Measurements from ENCODE around the gene MEF2B.
"Not testable (repeated sequence)": the region's sequence is repeated elsewhere in the genome, so short reads cannot be mapped to it uniquely, and the experiment has no call there.

Gene MEF2B

GRCh38 chr19:19192910-19193423, 22.9 kb upstream of the MEF2B start:
- DNase-seq (ENCODE audit: low spot score): no peak

GRCh38 chr19:19192078-19192882, 22.2 kb upstream of the MEF2B start, which contains the start of the genes BORCS8 and RFXANK:
BORCS8 (minus strand) TSS chr19:19192152; CDS start chr19:19192117, 35 bp downstream.
RFXANK (plus strand) TSS chr19:19192258; CDS start chr19:19193947, 1,689 bp downstream.
- peak; percentile 99 for DNase-seq (ENCODE audit: low spot score)

DNA sequence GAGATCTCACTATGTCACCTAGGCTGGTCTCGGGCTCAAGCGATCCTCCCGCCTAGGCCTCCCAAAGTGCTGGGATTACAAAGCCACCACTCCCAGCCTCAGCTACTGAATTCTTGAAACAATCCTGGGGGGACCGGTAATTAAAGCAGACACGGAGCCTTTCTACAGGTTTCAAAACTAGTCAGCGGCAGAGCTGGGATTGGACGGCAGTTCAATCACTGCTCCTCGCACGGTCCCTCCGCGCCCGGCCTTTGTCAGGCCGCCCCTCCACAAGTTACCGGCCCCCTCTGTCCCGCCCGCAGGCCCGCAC, 21.7 kb upstream of the MEF2B start:
- no peak for DNase-seq (ENCODE audit: low spot score)

DNA sequence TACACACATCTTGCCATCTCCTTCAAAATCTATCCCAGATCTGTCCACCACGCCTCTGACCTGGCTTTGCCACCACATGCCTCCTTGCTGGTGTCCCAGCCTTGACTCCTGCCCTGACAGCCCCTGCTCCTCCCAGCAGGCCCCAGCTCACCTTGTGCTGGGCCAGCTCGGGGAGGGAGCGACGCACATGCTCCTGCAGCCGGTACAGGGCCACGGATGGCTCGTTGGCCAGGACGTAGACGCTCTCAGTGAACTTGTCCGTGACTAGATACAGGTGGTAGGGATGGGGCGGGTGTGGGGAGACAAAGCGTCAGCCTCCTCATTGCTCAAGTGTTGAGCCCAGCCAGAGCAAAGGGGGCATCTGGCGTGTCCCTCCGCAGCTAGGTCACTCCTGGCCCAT, 16.7 kb upstream of the MEF2B start:
- DNase-seq (ENCODE audit: low spot score): no peak

DNA sequence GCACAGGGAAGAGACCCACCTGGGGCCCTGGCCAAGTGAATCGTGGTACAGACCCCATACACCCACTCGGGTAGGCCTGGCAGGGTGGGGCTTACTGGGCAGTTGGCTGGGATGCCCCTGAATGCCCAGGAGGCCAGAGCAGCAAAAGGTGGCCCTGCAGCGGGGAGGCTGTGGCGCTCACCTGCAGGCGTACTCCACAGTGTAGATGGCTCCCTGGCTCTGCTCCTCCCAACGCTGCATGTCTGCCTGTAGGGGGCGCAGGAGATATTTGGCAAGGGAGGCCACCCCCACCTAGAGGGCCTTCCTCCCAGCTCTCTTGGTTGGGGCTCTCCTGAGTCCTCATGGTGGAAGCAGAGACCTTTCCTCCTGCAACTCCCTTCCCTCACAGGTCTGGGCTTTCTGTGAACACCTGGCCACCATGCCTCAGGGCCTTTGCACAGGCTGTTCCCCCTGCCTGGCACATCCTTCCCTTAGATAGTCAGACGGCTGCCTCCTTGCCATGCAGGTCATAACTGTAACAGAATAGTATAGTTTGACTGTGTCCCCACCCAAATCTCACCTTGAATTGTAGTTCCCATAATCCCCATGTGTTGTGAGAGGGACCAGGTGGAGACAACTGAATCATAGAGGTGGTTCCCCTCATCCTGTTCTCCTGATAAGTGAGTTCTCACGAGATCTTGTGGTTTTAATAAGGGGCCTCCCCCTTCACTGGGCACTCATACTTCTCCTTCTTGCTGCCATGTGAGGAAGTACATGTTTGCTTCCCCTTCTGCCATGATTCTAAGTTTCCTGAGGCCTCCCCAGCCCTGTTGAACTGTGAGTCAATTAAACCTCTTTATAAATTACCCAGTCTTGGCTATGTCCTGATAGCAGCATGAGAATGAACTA, 16.0 kb upstream of the MEF2B start:
- DNase-seq (ENCODE audit: low spot score): peak; percentile 69

- no peak for DNase-seq (ENCODE audit: low spot score)
Measured at GRCh38 chr19:19181488-19181998, 11.5 kb upstream of the MEF2B start.

- DNase-seq (ENCODE audit: low spot score): no peak
Measured at GRCh38 chr19:19179548-19180441, 9.7 kb upstream of the MEF2B start.

GRCh38 chr19:19176950-19177349, 6.9 kb upstream of the MEF2B start:
- no peak for DNase-seq (ENCODE audit: low spot score)

DNA sequence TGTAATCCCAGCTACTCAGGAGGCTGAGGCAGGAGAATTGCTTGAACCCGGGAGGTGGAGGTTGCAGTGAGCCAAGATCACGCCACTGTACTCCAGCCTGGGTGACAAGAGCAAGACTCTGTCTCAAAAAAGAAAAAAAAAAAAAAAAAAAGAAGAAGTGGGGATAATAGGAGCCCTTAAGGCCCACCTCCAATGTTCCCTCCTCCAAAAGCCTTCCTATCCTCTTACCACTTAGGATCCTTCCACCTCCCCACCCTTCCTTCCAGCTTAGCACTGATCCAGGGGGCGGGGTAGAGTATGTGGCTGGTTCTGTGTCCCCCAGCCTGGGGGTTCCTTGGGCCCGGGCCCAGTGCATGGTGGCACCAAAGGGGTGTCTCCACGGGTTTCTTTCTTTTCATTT, 3.2 kb upstream of the MEF2B start:
- not testable (repeated sequence) for DNase-seq (ENCODE audit: low spot score)

DNA sequence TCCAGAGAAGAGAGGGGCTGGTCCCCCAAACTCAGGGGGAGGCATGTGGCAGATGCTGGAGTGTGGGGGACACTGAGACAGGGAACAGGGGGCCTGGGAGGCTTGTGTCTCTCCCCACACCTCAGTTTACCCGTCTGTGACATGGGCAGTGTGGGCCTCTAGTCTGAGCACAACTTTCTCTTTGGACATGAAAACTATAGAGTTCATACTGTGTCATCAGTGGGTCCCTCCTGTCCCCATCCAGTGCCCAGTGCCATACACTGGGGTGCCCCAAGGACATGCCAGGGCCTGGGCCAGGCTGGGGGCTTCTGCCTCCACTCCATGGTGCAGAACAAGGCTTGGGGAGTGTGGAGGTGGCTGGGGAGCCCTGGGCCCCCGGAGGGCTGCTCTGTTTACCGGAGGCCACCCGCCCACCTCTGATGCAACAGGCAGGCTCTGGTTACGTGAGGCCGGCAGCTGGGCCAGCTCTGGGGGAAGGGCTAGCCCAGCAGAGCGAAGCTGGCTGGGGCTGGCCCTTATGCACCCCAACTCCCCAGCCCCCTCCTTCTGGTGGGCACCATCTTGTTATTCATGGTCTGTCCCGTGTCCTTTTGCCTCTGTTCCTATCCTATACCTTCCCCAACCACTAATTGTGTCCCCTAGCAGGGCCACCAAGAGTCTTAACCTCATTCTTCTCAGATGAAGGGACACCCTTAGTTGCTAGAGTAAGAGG, 1.9 kb upstream of the MEF2B start:
- no peak for DNase-seq (ENCODE audit: low spot score)

DNA sequence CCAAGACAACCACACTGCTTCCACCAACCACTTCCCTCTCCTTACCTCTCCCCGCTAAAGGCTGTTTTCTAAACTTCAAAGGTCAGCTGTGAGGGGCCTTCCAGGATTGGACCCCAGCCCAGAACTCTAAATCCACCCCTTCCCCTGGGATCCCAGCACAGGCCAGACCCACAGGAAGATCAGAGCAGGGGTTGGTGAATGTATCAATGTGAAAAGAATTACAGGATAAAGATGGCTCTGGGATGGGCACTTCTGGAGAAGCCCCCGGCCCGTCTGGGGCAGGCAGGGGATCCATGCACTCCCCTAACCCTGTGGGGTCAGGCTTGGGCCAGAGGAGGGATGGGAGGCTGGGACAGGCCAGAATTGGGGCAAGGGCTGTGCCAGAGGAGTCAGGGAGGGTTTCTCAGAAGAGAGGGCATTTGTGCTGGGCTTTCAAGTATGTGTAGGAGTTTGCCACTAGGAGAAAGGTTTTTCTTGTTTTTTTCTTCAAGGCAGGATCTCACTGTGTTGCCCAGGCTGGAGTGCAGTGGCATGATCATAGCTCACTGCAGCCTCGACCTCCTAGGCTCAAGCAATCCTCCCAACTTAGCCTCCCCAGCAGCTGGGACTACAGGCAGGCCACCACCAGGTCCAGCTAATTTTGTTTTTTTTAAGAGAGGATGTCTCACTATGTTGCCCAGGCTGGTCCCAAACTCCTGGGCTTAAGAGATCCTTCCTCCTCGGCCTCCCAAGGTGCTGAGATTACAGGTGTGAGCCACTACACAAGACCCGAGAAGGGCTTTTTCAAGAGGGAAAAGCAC, 1.0 kb upstream of the MEF2B start:
- no peak for DNase-seq (ENCODE audit: low spot score)

DNA sequence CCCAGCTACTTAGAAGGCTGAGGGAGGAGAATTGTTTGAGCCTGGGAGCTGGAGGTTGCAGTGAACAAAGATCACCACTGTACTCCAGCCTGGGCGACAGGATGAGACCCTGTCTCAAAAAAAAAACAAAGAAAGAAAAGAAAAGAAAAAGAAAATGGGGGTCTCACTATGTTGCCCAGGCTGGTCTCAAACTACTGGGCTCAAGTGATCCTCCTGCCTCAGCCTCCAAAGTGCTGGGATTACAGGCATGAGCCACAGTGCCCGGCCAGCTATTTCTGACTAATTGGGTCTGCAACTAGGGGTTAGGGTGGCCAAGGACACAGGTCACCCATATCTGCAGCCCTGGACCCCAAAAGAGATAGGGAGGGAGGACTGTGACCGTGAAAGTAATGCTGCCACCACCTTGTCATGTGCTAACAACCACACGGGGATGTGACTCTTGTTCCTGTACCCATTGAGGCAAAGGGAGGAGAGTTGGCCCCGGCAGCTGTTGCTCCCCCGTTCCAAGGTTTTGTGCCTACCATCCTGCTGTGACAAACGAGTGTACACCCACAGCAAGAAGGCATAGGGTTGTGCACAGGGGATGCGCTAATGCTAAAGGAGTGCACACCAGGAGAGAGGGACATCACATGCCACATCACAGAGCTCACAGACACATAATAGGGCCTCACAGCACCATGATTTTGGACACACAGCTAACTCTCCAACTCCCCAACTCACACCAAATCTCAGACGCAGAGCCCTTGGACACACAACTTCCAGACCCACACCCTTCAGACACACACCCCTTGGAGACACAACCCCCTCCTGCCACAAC, 619 bp downstream of the MEF2B start:
- DNase-seq (ENCODE audit: low spot score): no peak

GRCh38 chr19:19167612-19168011, 2.5 kb downstream of the MEF2B start:
- DNase-seq (ENCODE audit: low spot score): no peak

- DNase-seq (ENCODE audit: low spot score): no peak
Measured at GRCh38 chr19:19165396-19165795, 4.7 kb downstream of the MEF2B start.

DNA sequence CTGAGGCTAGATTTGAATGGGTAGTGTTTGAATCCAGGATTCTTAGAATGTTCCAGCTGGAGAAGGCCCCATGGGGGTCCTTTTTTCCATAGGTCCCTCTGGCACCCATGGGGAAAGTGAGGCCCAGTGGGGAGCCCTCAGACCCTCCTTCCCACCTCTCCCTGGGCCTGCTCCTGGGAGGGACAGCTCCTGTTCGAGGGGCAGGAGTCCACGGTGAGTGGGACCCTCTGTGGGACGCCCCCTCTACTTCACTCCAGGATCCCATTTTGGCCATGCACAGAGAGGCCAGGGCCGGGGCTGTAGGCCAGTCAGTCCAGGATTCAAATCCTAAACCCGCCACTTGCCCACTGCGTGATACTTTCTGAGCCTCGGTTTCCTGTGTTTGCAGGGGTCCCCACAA, 7.6 kb downstream of the MEF2B start:
- DNase-seq (ENCODE audit: low spot score): no peak

GRCh38 chr19:19160461-19161035, 9.5 kb downstream of the MEF2B start:
- DNase-seq (ENCODE audit: low spot score): no peak

- no peak for DNase-seq (ENCODE audit: low spot score)
Measured at GRCh38 chr19:19159534-19159933, 10.5 kb downstream of the MEF2B start.

DNA sequence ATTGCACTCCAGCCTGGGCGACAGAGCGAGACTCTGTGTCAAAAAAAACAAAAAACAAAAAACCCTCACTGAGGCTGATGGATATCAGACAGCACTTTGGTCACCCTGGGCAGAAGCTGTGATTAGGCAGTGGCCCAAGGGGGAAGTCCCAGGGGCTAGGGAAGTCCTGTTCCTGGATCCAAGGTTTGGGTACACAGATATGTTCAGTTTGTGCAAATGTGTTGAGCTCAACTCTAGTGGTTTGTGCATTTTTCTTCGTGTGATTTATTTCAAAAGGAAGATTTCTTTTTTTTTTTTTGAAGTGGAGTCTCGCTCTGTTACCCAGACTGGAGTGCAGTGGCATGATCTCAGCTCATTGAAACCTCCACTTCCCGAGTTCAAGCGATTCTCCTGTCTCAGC, 12.3 kb downstream of the MEF2B start:
- no peak for DNase-seq (ENCODE audit: low spot score)

Data from CD4-positive, alpha-beta T cell treated with Interleukin-15 for 4 hours (primary cell).